ENCODE results near the gene NUF2. TPM values are rescaled to one million over a fixed set of nuclear protein-coding genes. Genes with fewer than 3 reads are reported as not detected.

Gene NUF2
- polyA plus RNA-seq (2013, experiment 1 of 2), result 3.2 TPM
- polyA plus RNA-seq (2013, experiment 2 of 2), result 3.3 TPM

GRCh38 chr1:163321311-163322305 lies at the start of gene NUF2:
NUF2 (plus strand) TSS chr1:163321954; CDS start chr1:163326052, 4,098 bp downstream.
- Histone ChIP-seq H3K4me2 (ENCODE audit: low read length, poor library complexity, severe bottlenecking) (peak within 1 kb of the TSS; percentile 83), H3K18ac (ENCODE audit: low read depth in 1 of 2, low read length in 2 of 2) (peak within 1 kb of the TSS; percentile 68 to 77), H3K23ac (ENCODE audit: low read length in 2 of 2) (no peak within 1 kb of the TSS), H3K27me3 (ENCODE audit: control insufficient read depth in 1 of 2, insufficient read depth in 1 of 2, low read length in 2 of 2) (no peaks in the 10 kb centered on the region), H2AFZ (ENCODE audit: low read depth, low read length) (peak within 1 kb of the TSS; percentile 93), H2AK5ac (ENCODE audit: low read length, severe bottlenecking) (no peak within 1 kb of the TSS), H2BK15ac (ENCODE audit: low read depth, poor library complexity, severe bottlenecking) (no peak within 1 kb of the TSS), H3K4ac (ENCODE audit: low read depth in 1 of 2, low read length in 2 of 2) (no peak within 1 kb of the TSS), H2BK5ac (ENCODE audit: low read depth, low read length, poor library complexity, severe bottlenecking) (no peak within 1 kb of the TSS), H2BK12ac (ENCODE audit: low read length in 2 of 2) (peak within 1 kb of the TSS; percentile 47 to 71), H4K91ac (ENCODE audit: low read length) (no peak within 1 kb of the TSS), H3K14ac (ENCODE audit: low read length in 2 of 2) (no peak within 1 kb of the TSS), H2BK120ac (ENCODE audit: low read depth, low read length) (no peak within 1 kb of the TSS), H3K27ac (ENCODE audit: low read length, poor library complexity, severe bottlenecking) (peak within 1 kb of the TSS; percentile 65), H3K9ac (ENCODE audit: low read length) (peak within 1 kb of the TSS; percentile 97), H3K9me3 (ENCODE audit: control insufficient read depth, low read length) (no peaks in the 10 kb centered on the region), H4K8ac (ENCODE audit: low read length) (peak within 1 kb of the TSS; percentile 92), H3K4me3 (ENCODE audit: insufficient read depth in 1 of 2, low read depth in 1 of 2, low read length in 2 of 2) (peak within 1 kb of the TSS; percentile 92 to 95), H3K79me1 (replicated peaks; ENCODE audit: low read length, poor library complexity, severe bottlenecking) (peaks cover 23% of the 10 kb centered on the region), H3K36me3 (ENCODE audit: control insufficient read depth in 1 of 2, insufficient read depth in 2 of 2, low read depth in 1 of 2, low read length in 2 of 2) (peaks cover 0 to 25% of the 10 kb centered on the region in 2 experiments), H3K4me1 (ENCODE audit: control insufficient read depth, insufficient read depth, low read depth, low read length) (peaks cover 3% of the 10 kb centered on the region)
- peak; percentile 98 for DNase-seq
- under 1% methylated on average over 55 of the region's 58 CpGs for WGBS

- Histone ChIP-seq H3K4me3 (ENCODE audit: insufficient read depth in 1 of 2, low read depth in 1 of 2, low read length in 2 of 2) (no peak overlapping the region), H4K91ac (ENCODE audit: low read length) (no peak overlapping the region), H3K27ac (ENCODE audit: low read length, poor library complexity, severe bottlenecking) (peak overlapping the region; percentile 77), H3K36me3 (ENCODE audit: control insufficient read depth in 1 of 2, insufficient read depth in 2 of 2, low read depth in 1 of 2, low read length in 2 of 2) (no peaks in the 10 kb centered on the region), H3K4me2 (ENCODE audit: low read length, poor library complexity, severe bottlenecking) (peak overlapping the region; percentile 53), H3K9ac (ENCODE audit: low read length) (no peak overlapping the region), H2AFZ (ENCODE audit: low read depth, low read length) (no peak overlapping the region), H2AK5ac (ENCODE audit: low read length, severe bottlenecking) (no peak overlapping the region), H2BK15ac (ENCODE audit: low read depth, poor library complexity, severe bottlenecking) (no peak overlapping the region), H2BK120ac (ENCODE audit: low read depth, low read length) (no peak overlapping the region), H3K4ac (ENCODE audit: low read depth in 1 of 2, low read length in 2 of 2) (no peak overlapping the region), H3K27me3 (ENCODE audit: control insufficient read depth in 1 of 2, insufficient read depth in 1 of 2, low read length in 2 of 2) (no peaks in the 10 kb centered on the region), H4K8ac (ENCODE audit: low read length) (no peak overlapping the region), H3K4me1 (ENCODE audit: control insufficient read depth, insufficient read depth, low read depth, low read length) (peaks cover 6% of the 10 kb centered on the region), H3K79me1 (replicated peaks; ENCODE audit: low read length, poor library complexity, severe bottlenecking) (no peaks in the 10 kb centered on the region), H3K18ac (ENCODE audit: low read depth in 1 of 2, low read length in 2 of 2) (no peak overlapping the region), H3K23ac (ENCODE audit: low read length in 2 of 2) (no peak overlapping the region), H3K9me3 (ENCODE audit: control insufficient read depth, low read length) (peaks cover 24% of the 10 kb centered on the region), H3K14ac (ENCODE audit: low read length in 2 of 2) (no peak overlapping the region), H2BK12ac (ENCODE audit: low read length in 2 of 2) (no peak overlapping the region), H2BK5ac (ENCODE audit: low read depth, low read length, poor library complexity, severe bottlenecking) (no peak overlapping the region)
- 100% methylated on average over 2 of the region's 2 CpGs for WGBS
- DNase-seq, result no peak
Observed at GRCh38 chr1:163273766-163274441, 47.9 kb upstream of the NUF2 start.

- Histone ChIP-seq H3K4me3 (ENCODE audit: insufficient read depth in 1 of 2, low read depth in 1 of 2, low read length in 2 of 2) (no peak overlapping the region), H2AK5ac (ENCODE audit: low read length, severe bottlenecking) (peak overlapping the region; percentile 87), H4K91ac (ENCODE audit: low read length) (peak overlapping the region; percentile 27), H3K9ac (ENCODE audit: low read length) (no peak overlapping the region), H3K4ac (ENCODE audit: low read depth in 1 of 2, low read length in 2 of 2) (no peak overlapping the region), H3K27ac (ENCODE audit: low read length, poor library complexity, severe bottlenecking) (no peak overlapping the region), H2AFZ (ENCODE audit: low read depth, low read length) (no peak overlapping the region), H3K9me3 (ENCODE audit: control insufficient read depth, low read length) (peaks cover 33% of the 10 kb centered on the region), H3K23ac (ENCODE audit: low read length in 2 of 2) (no peak overlapping the region), H3K18ac (ENCODE audit: low read depth in 1 of 2, low read length in 2 of 2) (peak overlapping the region in 1 of 2 experiments; percentile 40), H4K8ac (ENCODE audit: low read length) (peak overlapping the region; percentile 85), H3K4me2 (ENCODE audit: low read length, poor library complexity, severe bottlenecking) (no peak overlapping the region), H2BK15ac (ENCODE audit: low read depth, poor library complexity, severe bottlenecking) (no peak overlapping the region), H3K14ac (ENCODE audit: low read length in 2 of 2) (no peak overlapping the region), H2BK5ac (ENCODE audit: low read depth, low read length, poor library complexity, severe bottlenecking) (no peak overlapping the region), H2BK120ac (ENCODE audit: low read depth, low read length) (no peak overlapping the region), H3K4me1 (ENCODE audit: control insufficient read depth, insufficient read depth, low read depth, low read length) (peaks cover 6% of the 10 kb centered on the region), H2BK12ac (ENCODE audit: low read length in 2 of 2) (peak overlapping the region in 1 of 2 experiments; percentile 82), H3K36me3 (ENCODE audit: control insufficient read depth in 1 of 2, insufficient read depth in 2 of 2, low read depth in 1 of 2, low read length in 2 of 2) (no peaks in the 10 kb centered on the region), H3K27me3 (ENCODE audit: control insufficient read depth in 1 of 2, insufficient read depth in 1 of 2, low read length in 2 of 2) (no peaks in the 10 kb centered on the region), H3K79me1 (replicated peaks; ENCODE audit: low read length, poor library complexity, severe bottlenecking) (no peaks in the 10 kb centered on the region)
- 98% methylated on average over 1 of the region's 1 CpG for WGBS
- DNase-seq, result peak; percentile 33
Observed at GRCh38 chr1:163275222-163275621, 46.5 kb upstream of the NUF2 start.

GRCh38 chr1:163278602-163279001 lies 43.2 kb upstream of the NUF2 start:
- Histone ChIP-seq H3K23ac (ENCODE audit: low read length in 2 of 2) (no peak overlapping the region), H2AFZ (ENCODE audit: low read depth, low read length) (no peak overlapping the region), H3K9me3 (ENCODE audit: control insufficient read depth, low read length) (peaks cover 36% of the 10 kb centered on the region), H3K79me1 (replicated peaks; ENCODE audit: low read length, poor library complexity, severe bottlenecking) (no peaks in the 10 kb centered on the region), H3K27ac (ENCODE audit: low read length, poor library complexity, severe bottlenecking) (no peak overlapping the region), H3K4ac (ENCODE audit: low read depth in 1 of 2, low read length in 2 of 2) (no peak overlapping the region), H2BK15ac (ENCODE audit: low read depth, poor library complexity, severe bottlenecking) (no peak overlapping the region), H3K9ac (ENCODE audit: low read length) (no peak overlapping the region), H4K91ac (ENCODE audit: low read length) (no peak overlapping the region), H2BK5ac (ENCODE audit: low read depth, low read length, poor library complexity, severe bottlenecking) (no peak overlapping the region), H3K14ac (ENCODE audit: low read length in 2 of 2) (no peak overlapping the region), H4K8ac (ENCODE audit: low read length) (no peak overlapping the region), H2BK120ac (ENCODE audit: low read depth, low read length) (no peak overlapping the region), H3K4me3 (ENCODE audit: insufficient read depth in 1 of 2, low read depth in 1 of 2, low read length in 2 of 2) (no peak overlapping the region), H2BK12ac (ENCODE audit: low read length in 2 of 2) (no peak overlapping the region), H3K4me1 (ENCODE audit: control insufficient read depth, insufficient read depth, low read depth, low read length) (peaks cover 6% of the 10 kb centered on the region), H3K36me3 (ENCODE audit: control insufficient read depth in 1 of 2, insufficient read depth in 2 of 2, low read depth in 1 of 2, low read length in 2 of 2) (no peaks in the 10 kb centered on the region), H2AK5ac (ENCODE audit: low read length, severe bottlenecking) (no peak overlapping the region), H3K4me2 (ENCODE audit: low read length, poor library complexity, severe bottlenecking) (no peak overlapping the region), H3K27me3 (ENCODE audit: control insufficient read depth in 1 of 2, insufficient read depth in 1 of 2, low read length in 2 of 2) (no peaks in the 10 kb centered on the region), H3K18ac (ENCODE audit: low read depth in 1 of 2, low read length in 2 of 2) (no peak overlapping the region)
- no CpG with 5 or more reads among the region's 1 CpG for WGBS
- DNase-seq, result no peak
